Duodenal mucosa (tissue), 2 donors: Measurements from ENCODE around the gene CXCL9.
A peak's percentile ranks its signal among the peaks of the same experiment; 100 is the strongest.
"Not testable (repeated sequence)": the region's sequence is repeated elsewhere in the genome, so short reads cannot be mapped to it uniquely, and the experiment has no call there.

Experiments
- H3K27ac ChIP-seq: one replicate; pipeline ENCODE4 v1.7.0; 2013; ENCODE audit warnings: low read depth, low read length
- H3K27me3 ChIP-seq, 2 donors: one replicate each; pipeline ENCODE4 v1.7.0; 2013; ENCODE audit warnings: low read length in 2 of 2, control low read depth in 1 of 2; ENCODE audit not compliant: insufficient read depth in 2 of 2, control insufficient read depth in 1 of 2
- H3K36me3 ChIP-seq, 2 donors: one replicate each; pipeline ENCODE4 v1.7.0; 2013; ENCODE audit warnings: low read length in 2 of 2, control low read depth in 1 of 2; ENCODE audit not compliant: insufficient read depth in 2 of 2, control insufficient read depth in 1 of 2
- H3K4me1 ChIP-seq, 2 donors: one replicate each; pipeline ENCODE4 v1.7.0; 2013; ENCODE audit warnings: low read length in 2 of 2, control low read depth in 1 of 2; ENCODE audit not compliant: insufficient read depth in 2 of 2, control insufficient read depth in 1 of 2
- H3K4me3 ChIP-seq, 2 donors: one replicate each; pipeline ENCODE4 v1.7.0; 2013; ENCODE audit warnings: low read length in 2 of 2, low read depth in 1 of 2
- H3K9ac ChIP-seq, 2 donors: one replicate each; pipeline ENCODE4 v1.7.0; 2013; ENCODE audit warnings: low read length in 2 of 2, low read depth in 1 of 2
- H3K9me3 ChIP-seq, 2 donors: one replicate each; pipeline ENCODE4 v1.7.0; 2013; ENCODE audit warnings: low read length in 2 of 2, control low read depth in 1 of 2; ENCODE audit not compliant: control insufficient read depth in 1 of 2

Gene CXCL9

DNA sequence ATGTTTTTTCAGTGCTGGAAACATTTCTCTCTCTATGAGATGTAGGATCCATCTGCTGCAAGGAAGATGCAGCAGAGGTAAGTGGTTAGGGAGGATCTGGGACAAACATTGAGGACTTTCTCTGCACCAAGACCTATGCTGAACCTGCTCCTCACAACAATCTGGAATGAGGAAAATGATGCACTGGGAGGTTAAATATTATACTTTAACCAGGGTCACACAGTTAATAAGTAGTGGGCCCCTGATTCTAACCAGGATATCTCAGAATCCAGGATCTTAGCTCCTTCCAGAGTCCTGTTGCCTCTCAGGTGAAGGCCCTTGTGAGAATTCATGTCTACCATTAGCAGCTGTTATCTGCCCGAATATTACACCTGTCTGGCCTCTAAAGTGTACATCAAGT is 7.0 kb downstream of the CXCL9 start:
- Histone ChIP-seq H3K27ac (no peak overlapping the region), H3K9ac (no peak overlapping the region), H3K27me3 (no peaks in the 10 kb centered on the region), H3K4me1 (peaks cover 0 to 3% of the 10 kb centered on the region in 2 donors), H3K36me3 (no peaks in the 10 kb centered on the region), H3K4me3 (no peak overlapping the region), H3K9me3 (no peaks in the 10 kb centered on the region)

DNA sequence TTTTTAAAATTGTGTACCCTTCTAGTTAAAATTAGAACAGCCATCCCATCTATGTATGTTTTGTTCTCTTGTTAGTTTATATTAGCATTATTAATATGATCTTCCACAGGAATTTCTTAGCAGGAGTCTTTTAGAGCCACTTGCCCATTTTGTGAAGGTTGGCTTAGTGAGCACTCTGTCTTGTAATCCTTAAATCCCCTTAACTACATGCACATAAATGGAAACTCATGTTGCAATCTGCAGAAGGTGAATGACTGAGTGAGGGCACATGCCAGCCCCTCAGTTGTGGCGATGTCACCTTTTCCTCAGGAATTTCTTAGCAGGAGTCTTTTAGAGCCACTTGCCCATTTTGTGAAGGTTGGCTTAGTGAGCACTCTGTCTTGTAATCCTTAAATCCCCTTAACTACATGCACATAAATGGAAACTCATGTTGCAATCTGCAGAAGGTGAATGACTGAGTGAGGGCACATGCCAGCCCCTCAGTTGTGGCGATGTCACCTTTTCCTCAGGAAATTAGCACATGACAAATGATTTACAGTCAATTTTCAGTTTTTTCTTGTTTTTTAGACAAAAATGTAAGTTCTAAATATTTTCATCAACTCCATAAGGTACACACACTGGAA is 8.7 kb downstream of the CXCL9 start:
- not testable (repeated sequence) for H3K27me3 ChIP-seq, H3K27ac ChIP-seq, H3K9me3 ChIP-seq, H3K36me3 ChIP-seq, H3K4me3 ChIP-seq, H3K4me1 ChIP-seq, H3K9ac ChIP-seq

DNA sequence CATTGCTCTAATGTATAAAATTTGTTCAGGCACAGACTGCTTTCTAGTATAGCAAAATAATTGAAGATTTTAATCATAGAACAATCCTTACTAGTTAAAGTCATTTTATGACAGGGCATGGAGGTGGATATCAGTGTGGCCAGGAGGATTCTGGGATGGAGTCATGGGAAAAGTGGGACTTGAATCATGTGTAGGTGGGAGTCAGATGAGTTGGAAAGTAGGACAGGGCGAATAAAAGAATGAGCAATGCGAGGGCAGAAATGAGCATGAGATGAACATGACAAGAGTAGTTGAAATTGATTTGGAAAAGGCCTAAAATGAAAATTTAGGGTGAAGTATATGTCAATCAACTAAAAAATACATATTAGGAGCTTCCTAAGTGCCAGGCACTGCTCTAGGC is 9.4 kb downstream of the CXCL9 start:
- Histone ChIP-seq H3K27ac (no peak overlapping the region), H3K9me3 (no peaks in the 10 kb centered on the region), H3K36me3 (no peaks in the 10 kb centered on the region), H3K4me3 (no peak overlapping the region), H3K9ac (no peak overlapping the region), H3K4me1 (peaks cover 0 to 3% of the 10 kb centered on the region in 2 donors), H3K27me3 (no peaks in the 10 kb centered on the region)

DNA sequence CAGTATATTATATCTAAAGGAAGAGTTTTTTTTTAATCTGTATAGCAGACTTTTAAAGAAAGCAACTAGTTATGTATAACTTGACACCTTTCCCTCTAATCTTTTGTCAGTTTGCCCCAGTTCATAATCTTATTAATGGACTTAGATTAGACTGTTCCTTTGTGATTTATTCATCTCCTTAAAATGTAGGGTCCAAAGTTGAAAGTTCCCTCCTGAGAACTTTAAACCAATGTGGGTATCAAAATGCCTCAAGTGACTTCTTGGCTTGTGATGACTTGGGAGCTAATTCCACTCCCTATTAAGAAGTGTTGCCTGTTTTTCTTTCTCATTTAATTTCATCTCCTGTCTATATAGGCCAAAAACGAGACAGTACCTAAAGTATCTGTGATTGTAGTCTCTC is 10.2 kb downstream of the CXCL9 start:
- Histone ChIP-seq H3K4me1 (peaks cover 0 to 3% of the 10 kb centered on the region in 2 donors), H3K9ac (no peak overlapping the region), H3K27ac (no peak overlapping the region), H3K36me3 (no peaks in the 10 kb centered on the region), H3K4me3 (no peak overlapping the region), H3K9me3 (no peaks in the 10 kb centered on the region), H3K27me3 (no peaks in the 10 kb centered on the region)

DNA sequence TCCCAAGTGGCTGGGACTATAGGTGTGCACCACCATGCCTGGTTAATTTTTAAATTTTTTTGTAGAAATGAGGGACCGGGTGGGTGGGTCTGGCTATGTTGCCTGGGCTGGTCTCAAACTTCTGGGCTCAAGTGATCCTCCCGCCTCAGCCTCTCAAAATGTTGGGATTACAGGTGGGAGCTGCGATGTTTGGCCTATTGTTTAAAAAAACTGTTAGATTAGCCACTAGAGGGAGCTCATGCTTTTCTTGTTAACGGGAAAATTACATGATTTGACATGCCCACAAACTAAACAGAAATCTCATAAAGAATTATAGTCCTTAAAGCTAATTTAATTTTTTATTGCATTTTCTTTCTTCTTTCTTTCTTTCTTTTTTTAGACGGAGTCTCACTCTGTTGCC is 11.6 kb downstream of the CXCL9 start:
- no peaks in the 10 kb centered on the region for H3K36me3 ChIP-seq
- H3K4me1 ChIP-seq, result peaks cover 0 to 3% of the 10 kb centered on the region in 2 donors
- H3K9ac ChIP-seq, result no peak overlapping the region
- H3K27ac ChIP-seq, result no peak overlapping the region
- H3K9me3 ChIP-seq, result no peaks in the 10 kb centered on the region
- H3K27me3 ChIP-seq, result no peaks in the 10 kb centered on the region
- H3K4me3 ChIP-seq, result no peak overlapping the region

DNA sequence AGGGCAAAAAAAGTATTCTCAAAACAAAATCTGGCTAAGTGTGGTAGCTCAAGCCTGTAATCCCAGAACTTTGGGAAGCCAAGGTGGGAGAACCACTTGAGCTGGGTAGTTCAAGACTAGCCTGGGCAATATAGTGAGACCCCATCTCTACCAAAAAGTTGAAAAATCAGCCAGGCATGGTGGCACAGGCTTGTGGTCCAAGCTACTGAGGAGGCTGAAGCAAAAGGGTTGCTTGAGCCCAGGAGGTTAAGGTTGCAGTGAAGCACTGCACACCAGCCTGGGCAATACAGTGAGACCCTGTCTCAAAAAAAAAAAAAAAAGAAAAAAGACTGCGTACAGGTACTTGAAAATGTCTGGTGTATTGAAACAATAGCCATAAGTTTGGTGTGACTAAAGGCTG is 14.8 kb downstream of the CXCL9 start:
- H3K36me3 ChIP-seq, result no peaks in the 10 kb centered on the region
- H3K27me3 ChIP-seq, result no peaks in the 10 kb centered on the region
- H3K4me3 ChIP-seq, result no peak overlapping the region
- no peak overlapping the region for H3K27ac ChIP-seq
- peaks cover 11 to 12% of the 10 kb centered on the region in 2 donors for H3K4me1 ChIP-seq
- no peaks in the 10 kb centered on the region for H3K9me3 ChIP-seq
- H3K9ac ChIP-seq, result no peak overlapping the region

DNA sequence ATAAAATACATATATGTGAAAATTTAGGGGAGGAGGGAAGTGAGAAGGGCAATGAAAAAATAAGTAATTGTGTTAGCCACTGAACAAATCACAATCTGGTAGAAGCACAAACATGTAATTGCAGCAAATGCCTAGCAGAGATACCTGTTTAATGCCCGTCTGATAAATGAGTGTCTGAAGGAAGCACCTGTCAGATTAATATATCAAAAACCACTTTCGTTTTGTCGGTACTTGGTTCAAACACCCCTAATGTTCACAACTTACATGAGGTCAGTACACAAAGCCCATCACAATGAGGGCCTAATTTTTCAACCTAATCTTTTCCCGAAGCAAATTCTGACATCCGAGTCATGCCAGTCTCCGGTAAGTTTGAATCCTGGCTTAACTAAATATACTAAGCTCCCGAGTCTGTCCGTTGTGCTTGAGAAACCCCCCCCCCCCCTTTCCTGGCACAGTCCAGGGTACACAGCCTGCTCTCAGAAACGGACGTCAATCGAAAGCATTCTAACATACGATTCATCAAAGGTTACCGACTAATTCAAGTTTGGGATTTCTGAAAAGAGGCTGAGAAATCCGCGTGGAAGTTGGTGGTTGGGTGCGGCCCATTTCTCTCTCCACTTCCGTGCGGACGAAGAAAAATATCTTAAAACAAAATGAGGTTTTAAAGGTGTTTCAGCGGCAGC is 17.3 kb downstream of the CXCL9 start:
- H3K27ac ChIP-seq, result no peak overlapping the region
- peak overlapping the region; percentile 56 to 59 for H3K9ac ChIP-seq
- peak overlapping the region; percentile 88 to 95 for H3K4me3 ChIP-seq
- H3K4me1 ChIP-seq, result peaks cover 11 to 12% of the 10 kb centered on the region in 2 donors
- H3K36me3 ChIP-seq, result no peaks in the 10 kb centered on the region
- no peaks in the 10 kb centered on the region for H3K27me3 ChIP-seq
- H3K9me3 ChIP-seq, result no peaks in the 10 kb centered on the region

DNA sequence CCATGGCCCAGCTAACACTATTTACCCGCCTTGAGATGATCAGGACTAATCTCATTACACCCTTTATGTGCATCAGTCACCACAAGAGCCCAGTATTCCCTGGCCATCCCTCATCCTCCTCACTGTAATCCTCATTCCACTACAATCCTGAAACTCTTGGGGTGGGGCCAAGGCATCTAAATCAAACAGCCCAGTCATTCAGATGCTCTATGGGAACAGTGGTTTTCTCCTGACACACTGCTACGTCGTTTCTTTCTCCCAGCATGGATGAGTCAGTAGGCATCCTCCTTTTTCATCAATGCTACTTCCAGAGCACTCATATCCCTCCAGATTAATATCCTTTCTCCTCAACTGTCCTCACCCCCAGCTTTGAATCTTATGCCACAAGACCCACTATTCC is 22.2 kb downstream of the CXCL9 start:
- no peak overlapping the region for H3K27ac ChIP-seq
- no peaks in the 10 kb centered on the region for H3K9me3 ChIP-seq
- no peak overlapping the region for H3K9ac ChIP-seq
- peaks cover 13 to 16% of the 10 kb centered on the region in 2 donors for H3K36me3 ChIP-seq
- no peak overlapping the region for H3K4me3 ChIP-seq
- H3K4me1 ChIP-seq, result peaks cover 11 to 12% of the 10 kb centered on the region in 2 donors
- H3K27me3 ChIP-seq, result no peaks in the 10 kb centered on the region

DNA sequence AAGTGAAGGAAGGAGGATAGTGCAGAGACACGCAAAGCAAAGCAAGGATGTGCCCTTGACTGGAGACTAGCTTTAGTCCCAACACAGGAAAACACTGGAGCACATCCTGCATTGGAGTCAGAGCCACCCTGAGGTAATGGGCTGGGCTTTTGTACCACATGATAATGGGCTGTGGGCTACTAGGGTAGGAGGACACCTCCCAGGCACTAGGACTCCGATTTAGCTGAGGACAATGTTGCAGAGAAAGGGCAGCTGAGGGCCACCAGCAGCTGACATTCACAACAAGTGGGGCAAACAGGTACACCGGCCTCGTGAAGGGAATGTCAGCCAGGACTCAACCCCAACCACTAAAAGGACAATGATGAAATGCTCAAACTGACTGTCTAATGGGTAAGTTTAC is 26.7 kb downstream of the CXCL9 start:
- no peak overlapping the region for H3K27ac ChIP-seq
- no peak overlapping the region for H3K4me3 ChIP-seq
- no peaks in the 10 kb centered on the region for H3K4me1 ChIP-seq
- no peaks in the 10 kb centered on the region for H3K9me3 ChIP-seq
- H3K36me3 ChIP-seq, result peaks cover 28 to 51% of the 10 kb centered on the region in 2 donors
- H3K9ac ChIP-seq, result no peak overlapping the region
- no peaks in the 10 kb centered on the region for H3K27me3 ChIP-seq

DNA sequence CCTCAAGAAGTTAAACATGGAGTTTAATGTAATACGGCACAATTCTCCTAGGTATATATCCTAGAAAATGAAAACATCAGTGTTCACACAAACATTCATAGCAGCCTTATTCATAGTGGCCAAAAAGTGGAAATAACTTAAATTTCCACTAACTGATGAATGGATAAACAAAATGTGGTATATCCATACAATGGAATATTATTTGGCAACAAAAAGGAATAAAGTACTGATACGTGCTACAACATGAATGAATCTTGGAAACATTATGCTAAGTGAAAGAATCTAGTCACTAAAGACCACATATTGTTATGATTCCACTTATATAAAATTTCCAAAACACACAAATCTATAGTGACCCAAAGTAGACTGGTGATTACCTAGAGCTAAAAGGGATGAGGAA is 31.1 kb downstream of the CXCL9 start:
- no peak overlapping the region for H3K27ac ChIP-seq
- H3K4me3 ChIP-seq, result no peak overlapping the region
- H3K27me3 ChIP-seq, result no peaks in the 10 kb centered on the region
- H3K36me3 ChIP-seq, result peaks cover 46 to 75% of the 10 kb centered on the region in 2 donors
- no peaks in the 10 kb centered on the region for H3K4me1 ChIP-seq
- no peak overlapping the region for H3K9ac ChIP-seq
- no peaks in the 10 kb centered on the region for H3K9me3 ChIP-seq
